Lower lobe of right lung (tissue), 2 donors: Measurements from ENCODE around the gene TTLL11. TPM values are rescaled to one million over a fixed set of nuclear protein-coding genes. Genes with fewer than 3 reads are reported as not detected.
A peak's percentile ranks its signal among the peaks of the same experiment; 100 is the strongest.

ENCODE experiments used
- ATAC-seq, 2 donors: fragments of 200-7000 bp; cut with Tn5 transposase; one replicate each; pipeline ENCODE4 v1.9.1; 2020 to 2022; ENCODE audit warnings: mild to moderate bottlenecking in 2 of 2, moderate library complexity in 2 of 2
- DNase-seq: peaks from one replicate; pipeline ENCODE4 v3.0.0-alpha.2; 2020
- H3K27ac ChIP-seq: fragments of 200-600 bp; one replicate; pipeline ENCODE4 v1.8.0; 2022
- H3K27me3 ChIP-seq: fragments of 200-600 bp; one replicate; pipeline ENCODE4 v1.8.0; 2022; ENCODE audit warnings: low read depth
- H3K36me3 ChIP-seq: fragments of 200-600 bp; one replicate; pipeline ENCODE4 v1.8.0; 2022; ENCODE audit warnings: mild to moderate bottlenecking
- H3K4me1 ChIP-seq: fragments of 200-600 bp; one replicate; pipeline ENCODE4 v1.8.0; 2022
- H3K4me3 ChIP-seq: fragments of 200-600 bp; one replicate; pipeline ENCODE4 v1.8.0; 2022; ENCODE audit warnings: mild to moderate bottlenecking
- H3K9me3 ChIP-seq: fragments of 200-600 bp; one replicate; pipeline ENCODE4 v1.8.0; 2022
- intact Hi-C: fragments of 100-400 bp; cut with DNase I; formaldehyde crosslinking; loops from one replicate; pipeline ENCODE4 v1.11.0; 2022
- long read RNA-seq: library from polyadenylated mRNA; unstranded; transcript quantifications from one replicate; pipeline ENCODE4 v2.0.0, GENCODE V29; 2021
- total RNA-seq: library from RNA; stranded (reverse); fragmentation: NEBNext Ultra II Directional; extraction: Animal tissue kit (Norgen Biotek cat#: 25700); gene quantifications from one replicate; pipeline ENCODE4 v1.2.1, GENCODE V29; 2021
- TF ChIP-seq, protein P1 (sequence below): fragments of 200-600 bp; IDR thresholded peaks from one replicate; pipeline ENCODE4 v1.8.0; 2022; ENCODE audit warnings: antibody characterized with exemption, mild to moderate bottlenecking
- donor health status: DM: no; HTN: yes; CAD: no; lungs with severe emphysema.

The TTLL11 gene, protein sequence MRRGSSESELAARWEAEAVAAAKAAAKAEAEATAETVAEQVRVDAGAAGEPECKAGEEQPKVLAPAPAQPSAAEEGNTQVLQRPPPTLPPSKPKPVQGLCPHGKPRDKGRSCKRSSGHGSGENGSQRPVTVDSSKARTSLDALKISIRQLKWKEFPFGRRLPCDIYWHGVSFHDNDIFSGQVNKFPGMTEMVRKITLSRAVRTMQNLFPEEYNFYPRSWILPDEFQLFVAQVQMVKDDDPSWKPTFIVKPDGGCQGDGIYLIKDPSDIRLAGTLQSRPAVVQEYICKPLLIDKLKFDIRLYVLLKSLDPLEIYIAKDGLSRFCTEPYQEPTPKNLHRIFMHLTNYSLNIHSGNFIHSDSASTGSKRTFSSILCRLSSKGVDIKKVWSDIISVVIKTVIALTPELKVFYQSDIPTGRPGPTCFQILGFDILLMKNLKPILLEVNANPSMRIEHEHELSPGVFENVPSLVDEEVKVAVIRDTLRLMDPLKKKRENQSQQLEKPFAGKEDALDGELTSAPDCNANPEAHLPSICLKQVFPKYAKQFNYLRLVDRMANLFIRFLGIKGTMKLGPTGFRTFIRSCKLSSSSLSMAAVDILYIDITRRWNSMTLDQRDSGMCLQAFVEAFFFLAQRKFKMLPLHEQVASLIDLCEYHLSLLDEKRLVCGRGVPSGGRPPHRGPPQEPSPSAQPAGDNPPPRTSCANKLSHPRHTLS
- total RNA-seq = 11.7 TPM
- long read RNA-seq, partial matches to known transcripts = 0 of 7 reads
- long read RNA-seq, other reads (novel, unspliced or antisense) = 2 of 7 reads

DNA sequence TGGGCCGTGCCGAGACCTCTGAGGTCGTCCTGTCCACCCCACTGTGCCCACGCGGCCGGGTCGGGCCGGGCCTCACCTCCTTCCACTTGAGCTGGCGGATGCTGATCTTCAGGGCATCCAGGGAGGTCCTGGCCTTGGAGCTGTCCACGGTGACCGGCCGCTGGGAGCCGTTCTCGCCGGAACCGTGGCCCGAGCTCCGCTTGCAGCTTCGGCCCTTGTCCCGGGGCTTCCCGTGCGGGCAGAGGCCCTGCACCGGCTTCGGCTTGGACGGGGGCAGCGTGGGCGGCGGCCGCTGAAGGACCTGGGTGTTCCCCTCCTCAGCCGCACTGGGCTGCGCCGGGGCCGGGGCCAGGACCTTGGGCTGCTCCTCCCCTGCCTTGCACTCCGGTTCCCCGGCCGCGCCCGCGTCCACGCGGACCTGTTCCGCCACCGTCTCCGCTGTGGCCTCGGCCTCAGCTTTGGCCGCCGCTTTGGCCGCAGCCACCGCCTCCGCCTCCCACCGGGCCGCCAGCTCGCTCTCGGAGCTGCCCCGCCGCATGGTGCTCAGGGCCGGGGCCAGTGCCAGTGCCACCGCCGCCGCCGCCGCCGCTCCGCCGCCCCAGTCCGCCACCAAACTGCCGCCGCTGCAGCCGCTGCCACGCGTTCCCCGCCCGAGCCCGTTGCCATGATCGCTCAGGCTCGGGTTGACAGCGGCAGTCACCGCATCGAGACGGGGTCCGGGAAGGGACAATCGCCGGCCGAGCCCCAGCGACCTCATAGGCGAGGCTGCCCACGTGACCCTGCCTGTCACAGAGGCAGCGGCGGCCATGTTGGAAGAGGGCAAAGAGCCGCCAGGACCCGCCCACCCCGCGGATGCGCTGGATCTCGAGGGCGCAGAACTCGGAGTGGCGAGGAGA lies at the start of gene TTLL11:
Gene TTLL11, minus strand, starts transcription at position 698 of the 896 bp plus-strand sequence. Its CDS starts 160 bp downstream, at position 538.
- DNase-seq = peak; percentile 99
- TF ChIP-seq, protein P1, sequence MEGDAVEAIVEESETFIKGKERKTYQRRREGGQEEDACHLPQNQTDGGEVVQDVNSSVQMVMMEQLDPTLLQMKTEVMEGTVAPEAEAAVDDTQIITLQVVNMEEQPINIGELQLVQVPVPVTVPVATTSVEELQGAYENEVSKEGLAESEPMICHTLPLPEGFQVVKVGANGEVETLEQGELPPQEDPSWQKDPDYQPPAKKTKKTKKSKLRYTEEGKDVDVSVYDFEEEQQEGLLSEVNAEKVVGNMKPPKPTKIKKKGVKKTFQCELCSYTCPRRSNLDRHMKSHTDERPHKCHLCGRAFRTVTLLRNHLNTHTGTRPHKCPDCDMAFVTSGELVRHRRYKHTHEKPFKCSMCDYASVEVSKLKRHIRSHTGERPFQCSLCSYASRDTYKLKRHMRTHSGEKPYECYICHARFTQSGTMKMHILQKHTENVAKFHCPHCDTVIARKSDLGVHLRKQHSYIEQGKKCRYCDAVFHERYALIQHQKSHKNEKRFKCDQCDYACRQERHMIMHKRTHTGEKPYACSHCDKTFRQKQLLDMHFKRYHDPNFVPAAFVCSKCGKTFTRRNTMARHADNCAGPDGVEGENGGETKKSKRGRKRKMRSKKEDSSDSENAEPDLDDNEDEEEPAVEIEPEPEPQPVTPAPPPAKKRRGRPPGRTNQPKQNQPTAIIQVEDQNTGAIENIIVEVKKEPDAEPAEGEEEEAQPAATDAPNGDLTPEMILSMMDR = no peak
- intact Hi-C loops = no loop called here
- Histone ChIP-seq H3K36me3 (no peaks in the 10 kb centered on the region), H3K4me3 (peak within 1 kb of the TSS; percentile 97), H3K4me1 (peaks cover 36% of the 10 kb centered on the region), H3K9me3 (no peaks in the 10 kb centered on the region), H3K27me3 (no peaks in the 10 kb centered on the region), H3K27ac (peak within 1 kb of the TSS; percentile 77)
- peak; percentile 98 to 99 for ATAC-seq

DNA sequence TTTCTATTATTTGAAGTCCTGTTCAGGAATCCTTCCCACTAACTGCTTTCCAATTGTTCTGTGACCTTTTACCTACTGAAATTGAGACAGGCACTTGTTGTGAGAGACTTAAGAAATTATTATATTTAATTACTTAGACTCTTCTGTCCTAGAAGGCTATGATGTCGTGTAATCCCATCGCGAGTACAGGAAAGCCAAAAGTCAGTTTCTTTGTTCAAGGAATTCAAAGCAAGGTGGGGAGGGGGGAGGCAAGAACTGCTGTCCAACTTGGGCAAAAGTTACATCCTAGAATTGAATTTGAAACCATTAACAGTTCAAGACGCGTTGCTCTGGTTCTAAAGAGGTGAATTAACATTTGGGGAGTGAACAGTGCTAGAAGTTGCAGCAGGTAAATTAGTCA lies 48.6 kb upstream of the TTLL11 start:
- intact Hi-C loops = no loop called here
- TF ChIP-seq, protein P1 = no peak
- ATAC-seq (no peak), DNase-seq (no peak)
- H3K9me3 ChIP-seq = no peaks in the 10 kb centered on the region
- H3K27me3 ChIP-seq = no peaks in the 10 kb centered on the region
- no peak overlapping the region for H3K4me3 ChIP-seq
- H3K4me1 ChIP-seq = peaks cover 9% of the 10 kb centered on the region
- H3K36me3 ChIP-seq = peaks cover 41% of the 10 kb centered on the region
- no peak overlapping the region for H3K27ac ChIP-seq

DNA sequence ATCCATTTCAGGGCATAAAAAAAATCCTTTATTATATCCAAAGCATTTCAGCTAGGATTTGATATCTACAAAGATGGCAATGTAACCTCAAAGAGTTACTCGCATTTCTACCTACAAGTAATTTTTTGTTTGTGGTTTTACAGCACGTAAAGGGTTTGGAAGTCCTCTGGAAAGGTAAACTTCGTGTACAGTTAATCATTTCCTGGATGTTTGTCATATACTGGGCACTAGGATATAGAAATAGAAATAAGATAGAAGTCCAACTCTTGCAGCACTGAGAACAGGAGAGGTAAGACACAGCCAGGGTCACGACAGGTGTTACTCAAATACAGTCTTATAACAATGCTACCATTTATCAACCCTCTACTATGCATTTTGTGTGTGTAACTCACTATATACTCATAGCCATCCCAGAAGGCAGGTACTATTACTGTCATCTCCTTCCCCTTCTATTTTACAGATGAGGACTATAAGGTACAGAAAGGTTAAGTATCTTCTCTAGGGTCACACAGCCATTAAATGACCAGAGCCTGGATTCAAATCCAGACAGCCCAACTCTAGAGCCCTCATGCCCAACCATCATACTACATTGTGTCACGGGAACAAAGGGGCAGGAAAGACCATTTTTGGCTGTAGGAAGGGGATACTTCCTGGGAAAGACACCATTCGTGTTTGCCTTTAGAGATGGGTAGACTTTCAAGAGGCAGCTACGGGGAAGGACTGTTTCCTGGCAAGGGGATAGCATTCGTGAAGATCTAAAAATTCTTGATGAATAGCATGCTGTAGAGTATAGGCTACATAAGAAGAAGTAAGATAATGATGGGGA lies 47.5 kb upstream of the TTLL11 start:
- peaks cover 30% of the 10 kb centered on the region for H3K36me3 ChIP-seq
- DNase-seq = no peak
- intact Hi-C loops = no loop called here

DNA sequence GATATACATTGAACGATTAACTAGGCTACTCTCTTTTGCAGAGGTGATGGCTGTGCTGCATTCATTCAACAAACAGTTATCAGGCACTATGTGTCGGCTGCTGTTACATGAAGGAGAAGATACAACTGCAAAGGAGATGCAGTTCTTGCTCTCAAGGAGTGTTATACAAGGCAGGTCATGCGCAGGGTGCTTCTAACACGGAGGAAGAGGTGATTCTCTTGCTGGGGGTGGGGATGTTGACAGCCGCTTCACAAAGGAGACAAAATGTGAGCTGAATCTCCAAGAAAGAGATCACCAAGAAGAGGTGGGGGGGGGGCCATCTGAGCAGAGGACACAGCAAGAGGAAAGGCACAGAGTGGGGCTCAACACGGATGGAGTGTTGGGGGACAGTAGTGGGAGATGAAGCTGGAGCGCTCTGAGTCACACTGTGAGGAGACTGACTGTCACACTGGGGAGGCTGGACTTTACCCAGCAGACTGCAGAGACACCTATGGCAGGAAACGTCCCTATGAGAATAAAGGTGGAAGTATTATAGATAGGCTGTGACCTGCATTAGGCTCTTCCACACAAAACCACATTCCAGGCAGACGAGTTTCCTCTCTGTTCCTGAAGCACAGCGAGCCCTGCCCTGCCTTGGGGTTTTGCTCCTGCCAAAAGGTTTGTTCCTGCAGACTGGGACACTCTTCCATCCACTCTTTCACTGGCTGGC lies 45.6 kb upstream of the TTLL11 start:
- Histone ChIP-seq H3K36me3 (peaks cover 12% of the 10 kb centered on the region), H3K4me1 (peaks cover 19% of the 10 kb centered on the region), H3K27ac (no peak overlapping the region), H3K9me3 (no peaks in the 10 kb centered on the region), H3K4me3 (no peak overlapping the region), H3K27me3 (no peaks in the 10 kb centered on the region)
- TF ChIP-seq, protein P1 = no peak
- ATAC-seq (no peak), DNase-seq (no peak)
- intact Hi-C loops = no loop called here

More for the DNA sequence above, 47.5 kb upstream of the TTLL11 start:
- H3K4me3 ChIP-seq = no peak overlapping the region
- H3K4me1 ChIP-seq = peaks cover 9% of the 10 kb centered on the region
- H3K27ac ChIP-seq = no peak overlapping the region
- TF ChIP-seq, protein P1 = no peak
- no peaks in the 10 kb centered on the region for H3K27me3 ChIP-seq
- no peaks in the 10 kb centered on the region for H3K9me3 ChIP-seq
- ATAC-seq = no peak
